ENCODE data around the gene NOX5. TPM values are rescaled to one million over a fixed set of nuclear protein-coding genes. Genes with fewer than 3 reads are reported as not detected.

NOX5 gene
- total and polyA plus RNA-seq, 4 donors: under 0.01 to 0.08 (median 0.01) TPM

DNA sequence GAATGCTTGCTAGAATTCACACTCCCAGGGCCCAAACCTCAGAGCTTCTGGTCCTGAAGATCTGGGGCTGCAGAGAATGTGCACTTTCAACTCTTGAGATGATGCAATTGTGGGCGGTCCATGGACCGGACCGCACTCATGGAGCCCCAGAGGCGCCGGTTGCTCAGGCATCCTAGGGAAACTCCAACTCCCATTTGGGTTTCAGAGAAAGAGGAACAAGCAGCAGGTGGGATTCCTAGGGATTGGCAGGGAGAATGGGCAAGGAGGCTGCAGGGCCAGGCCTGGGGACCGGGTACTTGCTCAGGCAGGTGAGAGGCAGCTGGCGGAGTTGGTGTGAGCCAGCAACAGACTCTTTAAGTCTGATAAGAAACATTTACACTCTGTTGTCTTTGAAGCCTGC is 3.5 kb downstream of the NOX5 start:
- Histone ChIP-seq H3K9me3 (ENCODE audit: control insufficient read depth in 4 of 4, low read length in 3 of 4) (no peaks in the 10 kb centered on the region), H3K4me1 (ENCODE audit: control insufficient read depth in 4 of 4, insufficient read depth in 4 of 4, low read length in 3 of 4) (no peaks in the 10 kb centered on the region), H3K4me3 (ENCODE audit: low read depth in 1 of 3, low read length in 3 of 3) (no peak overlapping the region), H3K9ac (ENCODE audit: low read depth in 1 of 2, low read length in 2 of 2) (no peak overlapping the region), H3K36me3 (ENCODE audit: control insufficient read depth in 4 of 4, insufficient read depth in 3 of 4, low read depth in 1 of 4, low read length in 3 of 4) (no peaks in the 10 kb centered on the region), H3K27me3 (ENCODE audit: control insufficient read depth in 4 of 4, insufficient read depth in 4 of 4, low read length in 3 of 4) (no peaks in the 10 kb centered on the region), H3K27ac (ENCODE audit: low read depth in 1 of 2, low read length in 2 of 2) (no peak overlapping the region)
- no peak for DNase-seq (ENCODE audit: low spot score)
- 47% methylated on average over 7 of the region's 7 CpGs for WGBS
- TF ChIP-seq, protein P1, sequence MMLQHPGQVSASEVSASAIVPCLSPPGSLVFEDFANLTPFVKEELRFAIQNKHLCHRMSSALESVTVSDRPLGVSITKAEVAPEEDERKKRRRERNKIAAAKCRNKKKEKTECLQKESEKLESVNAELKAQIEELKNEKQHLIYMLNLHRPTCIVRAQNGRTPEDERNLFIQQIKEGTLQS (IDR thresholded peaks at IDR 0.05): peak; percentile 71
- TF ChIP-seq TAF1 (conservative IDR thresholded peaks at IDR 0.05) (no peak), HNF4A (conservative IDR thresholded peaks at IDR 0.05) (peak; percentile 37 to 68)

DNA sequence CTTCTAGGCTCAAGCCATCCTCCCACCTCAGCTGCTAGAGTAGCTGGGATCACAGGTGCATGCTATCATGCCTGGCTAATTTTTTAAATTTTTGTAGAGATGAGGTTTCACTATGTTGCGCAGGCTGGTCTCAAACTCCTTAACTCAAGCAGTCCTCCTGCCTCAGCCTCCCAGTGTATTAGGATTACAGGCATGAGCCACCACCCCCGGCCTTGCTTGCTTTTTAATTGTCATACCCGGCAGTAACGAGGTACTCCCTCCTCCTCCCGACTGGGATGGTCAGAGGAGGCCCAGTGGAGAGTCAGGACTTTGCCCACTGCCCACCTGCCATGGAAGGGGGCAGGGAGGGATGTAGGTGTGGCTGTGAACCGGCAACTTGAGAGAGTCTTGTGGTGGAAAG is 4.5 kb downstream of the NOX5 start:
- Histone ChIP-seq H3K36me3 (ENCODE audit: control insufficient read depth in 4 of 4, insufficient read depth in 3 of 4, low read depth in 1 of 4, low read length in 3 of 4) (no peaks in the 10 kb centered on the region), H3K4me1 (ENCODE audit: control insufficient read depth in 4 of 4, insufficient read depth in 4 of 4, low read length in 3 of 4) (no peaks in the 10 kb centered on the region), H3K27me3 (ENCODE audit: control insufficient read depth in 4 of 4, insufficient read depth in 4 of 4, low read length in 3 of 4) (no peaks in the 10 kb centered on the region), H3K27ac (ENCODE audit: low read depth in 1 of 2, low read length in 2 of 2) (no peak overlapping the region), H3K4me3 (ENCODE audit: low read depth in 1 of 3, low read length in 3 of 3) (no peak overlapping the region), H3K9ac (ENCODE audit: low read depth in 1 of 2, low read length in 2 of 2) (no peak overlapping the region), H3K9me3 (ENCODE audit: control insufficient read depth in 4 of 4, low read length in 3 of 4) (no peaks in the 10 kb centered on the region)
- TF ChIP-seq, protein P1 (IDR thresholded peaks at IDR 0.05): no peak
- TF ChIP-seq RXRA (IDR thresholded peaks at IDR 0.05): no peak
- TF ChIP-seq EGR1 (IDR thresholded peaks at IDR 0.05; ENCODE audit: low read depth in 2 of 2): no peak
- TF ChIP-seq SP1 (IDR thresholded peaks at IDR 0.05): no peak
- WGBS: 85% methylated on average over 6 of the region's 6 CpGs
- DNase-seq (ENCODE audit: low spot score): no peak

DNA sequence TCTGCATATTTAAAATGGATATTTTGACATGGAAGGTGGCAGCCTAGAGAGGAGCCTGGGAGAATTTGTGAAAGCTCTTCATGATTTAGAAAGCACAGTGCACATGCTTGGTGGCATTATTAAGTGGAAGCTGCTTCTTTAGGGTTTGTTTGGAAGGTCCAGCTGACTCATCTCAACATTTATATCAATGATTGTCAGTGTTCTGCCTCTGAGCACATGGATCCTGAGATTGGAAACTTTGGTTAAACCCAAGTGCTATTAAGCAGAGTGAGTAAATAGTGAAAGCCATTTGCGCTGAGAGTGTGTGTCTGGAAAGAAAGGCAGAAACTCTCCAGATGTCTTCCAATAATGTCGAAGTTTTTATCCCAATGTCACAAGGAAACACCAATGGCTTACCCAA is 7.4 kb downstream of the NOX5 start:
- no peaks in the 10 kb centered on the region for H3K9me3 ChIP-seq (ENCODE audit: control insufficient read depth in 4 of 4, low read length in 3 of 4)
- H3K27me3 ChIP-seq (ENCODE audit: control insufficient read depth in 4 of 4, insufficient read depth in 4 of 4, low read length in 3 of 4): peaks cover 0 to 3% (median 0%) of the 10 kb centered on the region in 4 donors
- no peak overlapping the region for H3K9ac ChIP-seq (ENCODE audit: low read depth in 1 of 2, low read length in 2 of 2)
- no peaks in the 10 kb centered on the region for H3K36me3 ChIP-seq (ENCODE audit: control insufficient read depth in 4 of 4, insufficient read depth in 3 of 4, low read depth in 1 of 4, low read length in 3 of 4)
- WGBS: 79% methylated on average over 2 of the region's 2 CpGs
- H3K27ac ChIP-seq (ENCODE audit: low read depth in 1 of 2, low read length in 2 of 2): no peak overlapping the region
- DNase-seq (ENCODE audit: low spot score): no peak
- no peak overlapping the region for H3K4me3 ChIP-seq (ENCODE audit: low read depth in 1 of 3, low read length in 3 of 3)
- no peaks in the 10 kb centered on the region for H3K4me1 ChIP-seq (ENCODE audit: control insufficient read depth in 4 of 4, insufficient read depth in 4 of 4, low read length in 3 of 4)
- TF ChIP-seq YY1 (IDR thresholded peaks at IDR 0.05) (no peak), HNF4G (IDR thresholded peaks at IDR 0.05) (no peak), FOXA2 (IDR thresholded peaks at IDR 0.05) (no peak)
- TF ChIP-seq, protein P1 (IDR thresholded peaks at IDR 0.05): no peak

DNA sequence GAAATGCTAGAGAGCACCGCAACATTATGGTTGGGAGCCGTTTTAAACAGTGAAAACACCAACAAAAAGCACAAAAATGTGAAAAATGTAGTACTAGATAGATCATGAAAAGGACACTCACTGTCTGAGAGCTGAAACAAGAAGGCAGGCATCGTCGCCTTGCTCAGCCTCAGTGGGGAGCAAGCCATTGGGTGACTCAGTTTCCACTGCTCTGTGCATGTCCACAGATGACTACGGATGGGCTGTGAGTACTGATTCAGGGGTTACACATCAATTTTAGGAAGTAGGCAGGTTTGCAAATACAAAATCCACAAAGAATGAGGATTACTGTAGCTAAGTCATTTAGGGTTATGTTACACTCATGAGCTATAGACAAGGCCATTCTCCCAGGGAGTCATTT is 10.8 kb downstream of the NOX5 start:
- Histone ChIP-seq H3K27ac (ENCODE audit: low read depth in 1 of 2, low read length in 2 of 2) (no peak overlapping the region), H3K9ac (ENCODE audit: low read depth in 1 of 2, low read length in 2 of 2) (no peak overlapping the region), H3K36me3 (ENCODE audit: control insufficient read depth in 4 of 4, insufficient read depth in 3 of 4, low read depth in 1 of 4, low read length in 3 of 4) (no peaks in the 10 kb centered on the region), H3K27me3 (ENCODE audit: control insufficient read depth in 4 of 4, insufficient read depth in 4 of 4, low read length in 3 of 4) (peaks cover 0 to 3% (median 0%) of the 10 kb centered on the region in 4 donors), H3K4me1 (ENCODE audit: control insufficient read depth in 4 of 4, insufficient read depth in 4 of 4, low read length in 3 of 4) (no peaks in the 10 kb centered on the region), H3K9me3 (ENCODE audit: control insufficient read depth in 4 of 4, low read length in 3 of 4) (no peaks in the 10 kb centered on the region), H3K4me3 (ENCODE audit: low read depth in 1 of 3, low read length in 3 of 3) (no peak overlapping the region)
- DNase-seq (ENCODE audit: low spot score): no peak
- WGBS: 85% methylated on average over 5 of the region's 5 CpGs
- no peak for TF ChIP-seq RAD21 (IDR thresholded peaks at IDR 0.05)
- no peak for TF ChIP-seq GABPA (IDR thresholded peaks at IDR 0.05 in 1 of 2, conservative IDR thresholded peaks at IDR 0.05 in 1 of 2)
- TF ChIP-seq HNF4G (IDR thresholded peaks at IDR 0.05): no peak
- no peak for TF ChIP-seq NR2F2 (IDR thresholded peaks at IDR 0.05)
- TF ChIP-seq, protein P2, sequence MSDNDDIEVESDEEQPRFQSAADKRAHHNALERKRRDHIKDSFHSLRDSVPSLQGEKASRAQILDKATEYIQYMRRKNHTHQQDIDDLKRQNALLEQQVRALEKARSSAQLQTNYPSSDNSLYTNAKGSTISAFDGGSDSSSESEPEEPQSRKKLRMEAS (IDR thresholded peaks at IDR 0.05): no peak

Data from liver (tissue), 9 donors.